Endothelial cell of coronary artery (primary cell): ENCODE measurements around the gene GABARAP. TPM values are rescaled to one million over a fixed set of nuclear protein-coding genes. Genes with fewer than 3 reads are reported as not detected.

Source experiments
- total RNA-seq: library from RNA; depleted of rRNA; stranded (reverse); fragments of >200 nt; gene quantifications from 2 replicates; pipeline ENCODE4 v1.2.3, GENCODE V29; 2014

GABARAP gene
- total RNA-seq: 92.4 and 120 TPM in 2 replicates

GRCh38 chr17:7241783-7242716 lies at the start of gene GABARAP:
GABARAP (minus strand) TSS chr17:7242449; CDS start chr17:7242330, 119 bp downstream.

GRCh38 chr17:7281074-7281952 lies 39.1 kb upstream of the GABARAP start, which contains the start of gene SLC2A4:
SLC2A4 (plus strand) TSS chr17:7281718; CDS start chr17:7281935, 217 bp downstream.

GRCh38 chr17:7262192-7262934 lies 20.1 kb upstream of the GABARAP start, which contains the start of gene CLDN7:
CLDN7 (minus strand) TSS chr17:7262478; CDS start chr17:7262043, 435 bp downstream.

GRCh38 chr17:7252176-7253043 lies 10.2 kb upstream of the GABARAP start, which contains the start of gene ELP5:
ELP5 (plus strand) TSS chr17:7252215; CDS start chr17:7252551, 336 bp downstream.

GRCh38 chr17:7251661-7252175 lies 9.5 kb upstream of the GABARAP start, which contains the start of gene CTDNEP1:
CTDNEP1 (minus strand) TSS chr17:7251734; CDS start chr17:7251296, 438 bp downstream.

GRCh38 chr17:7239091-7240027 lies 2.9 kb downstream of the GABARAP start, which contains the start of gene PHF23:
PHF23 (minus strand) TSS chr17:7239457; CDS start chr17:7239279, 178 bp downstream.

GRCh38 chr17:7234083-7234951 lies 7.9 kb downstream of the GABARAP start, which contains the start of gene DVL2:
DVL2 (minus strand) TSS chr17:7234517; CDS start chr17:7234262, 255 bp downstream.

GRCh38 chr17:7219812-7220592 lies 22.2 kb downstream of the GABARAP start, which contains the start of the genes ACADVL and DLG4:
ACADVL (plus strand) TSS chr17:7219938; CDS start chr17:7219985, 47 bp downstream.
DLG4 (minus strand) TSS chr17:7219836.

Other genes with a start within 250 kb of the GABARAP start
- not detected in 2 replicates for gene ALOX12, start 246.4 kb downstream of the GABARAP start, total RNA-seq
- gene RNASEK, start 229.8 kb downstream of the GABARAP start, total RNA-seq: 39.8 and 43.5 TPM in 2 replicates
- gene BCL6B, start 219.4 kb downstream of the GABARAP start, total RNA-seq: 82.0 and 127 TPM in 2 replicates
- gene SLC16A13, start 206.4 kb downstream of the GABARAP start, total RNA-seq: 0.54 and 1.4 TPM in 2 replicates
- gene SLC16A11, start 198.4 kb downstream of the GABARAP start, total RNA-seq: 0.09 and 0.38 TPM in 2 replicates
- gene CLEC10A, start 162.2 kb downstream of the GABARAP start, total RNA-seq: 0.19 and 0.54 TPM in 2 replicates
- gene ASGR2, start 127.6 kb downstream of the GABARAP start, total RNA-seq: not detected in 2 replicates
- gene ASGR1, start 63.1 kb downstream of the GABARAP start, total RNA-seq: 9.2 TPM in 2 replicates
- gene DLG4, start 22.6 kb downstream of the GABARAP start, total RNA-seq: 10.3 and 23.2 TPM in 2 replicates
- 192 and 322 TPM in 2 replicates for gene ACADVL, start 22.5 kb downstream of the GABARAP start, total RNA-seq
- gene DVL2, start 7.9 kb downstream of the GABARAP start, total RNA-seq: 37.3 and 41.1 TPM in 2 replicates
- 37.7 and 45.1 TPM in 2 replicates for gene PHF23, start 3.0 kb downstream of the GABARAP start, total RNA-seq
- gene CTDNEP1, start 9.3 kb upstream of the GABARAP start, total RNA-seq: 19.3 and 39.2 TPM in 2 replicates
- gene ELP5, start 9.8 kb upstream of the GABARAP start, total RNA-seq: 30.2 and 31.5 TPM in 2 replicates
- 13.4 and 15.9 TPM in 2 replicates for gene CLDN7, start 20.0 kb upstream of the GABARAP start, total RNA-seq
- gene SLC2A4, start 39.3 kb upstream of the GABARAP start, total RNA-seq: under 0.01 TPM in 2 replicates
- gene YBX2, start 52.2 kb upstream of the GABARAP start, total RNA-seq: not detected in 2 replicates
- 734 and 935 TPM in 2 replicates for gene EIF5A, start 65.2 kb upstream of the GABARAP start, total RNA-seq
- 26.1 and 27.3 TPM in 2 replicates for gene GPS2, start 72.9 kb upstream of the GABARAP start, total RNA-seq
- gene NEURL4, start 86.9 kb upstream of the GABARAP start, total RNA-seq: 16.6 and 24.9 TPM in 2 replicates
- 0.45 and 0.66 TPM in 2 replicates for gene ACAP1, start 94.1 kb upstream of the GABARAP start, total RNA-seq
- 2.2 and 3.6 TPM in 2 replicates for gene KCTD11, start 109.7 kb upstream of the GABARAP start, total RNA-seq
- not detected in 2 replicates for gene TMEM95, start 112.7 kb upstream of the GABARAP start, total RNA-seq
- gene TNK1, start 138.6 kb upstream of the GABARAP start, total RNA-seq: under 0.01 and 0.28 TPM in 2 replicates
- gene PLSCR3, start 152.1 kb upstream of the GABARAP start, total RNA-seq: 16.8 and 23.6 TPM in 2 replicates
- gene TMEM256, start 161.6 kb upstream of the GABARAP start, total RNA-seq: 86.7 and 102 TPM in 2 replicates
- gene NLGN2, start 165.4 kb upstream of the GABARAP start, total RNA-seq: 2.9 and 5.1 TPM in 2 replicates
- not detected in 2 replicates for gene SPEM1, start 177.9 kb upstream of the GABARAP start, total RNA-seq
- not detected in 2 replicates for gene SPEM2, start 183.2 kb upstream of the GABARAP start, total RNA-seq
- not detected in 2 replicates for gene SPEM3, start 186.4 kb upstream of the GABARAP start, total RNA-seq
- gene TMEM102, start 193.0 kb upstream of the GABARAP start, total RNA-seq: 5.2 and 6.0 TPM in 2 replicates
- 0.09 and 0.94 TPM in 2 replicates for gene FGF11, start 197.1 kb upstream of the GABARAP start, total RNA-seq
- 4.4 and 6.6 TPM in 2 replicates for gene CHRNB1, start 202.6 kb upstream of the GABARAP start, total RNA-seq
- 8.2 and 13.7 TPM in 2 replicates for gene ZBTB4, start 237.2 kb upstream of the GABARAP start, total RNA-seq
- not detected in 2 replicates for gene SLC35G6, start 239.0 kb upstream of the GABARAP start, total RNA-seq
- 79.3 and 81.6 TPM in 2 replicates for gene POLR2A, start 241.9 kb upstream of the GABARAP start, total RNA-seq